NCI-H510A (cell line): ENCODE measurements around the gene IL1B.

Source experiments
- DNase-seq: peaks from one replicate; lab custom pipeline; 2025; lab: John Stamatoyannopoulos, UW

IL1B gene

DNA sequence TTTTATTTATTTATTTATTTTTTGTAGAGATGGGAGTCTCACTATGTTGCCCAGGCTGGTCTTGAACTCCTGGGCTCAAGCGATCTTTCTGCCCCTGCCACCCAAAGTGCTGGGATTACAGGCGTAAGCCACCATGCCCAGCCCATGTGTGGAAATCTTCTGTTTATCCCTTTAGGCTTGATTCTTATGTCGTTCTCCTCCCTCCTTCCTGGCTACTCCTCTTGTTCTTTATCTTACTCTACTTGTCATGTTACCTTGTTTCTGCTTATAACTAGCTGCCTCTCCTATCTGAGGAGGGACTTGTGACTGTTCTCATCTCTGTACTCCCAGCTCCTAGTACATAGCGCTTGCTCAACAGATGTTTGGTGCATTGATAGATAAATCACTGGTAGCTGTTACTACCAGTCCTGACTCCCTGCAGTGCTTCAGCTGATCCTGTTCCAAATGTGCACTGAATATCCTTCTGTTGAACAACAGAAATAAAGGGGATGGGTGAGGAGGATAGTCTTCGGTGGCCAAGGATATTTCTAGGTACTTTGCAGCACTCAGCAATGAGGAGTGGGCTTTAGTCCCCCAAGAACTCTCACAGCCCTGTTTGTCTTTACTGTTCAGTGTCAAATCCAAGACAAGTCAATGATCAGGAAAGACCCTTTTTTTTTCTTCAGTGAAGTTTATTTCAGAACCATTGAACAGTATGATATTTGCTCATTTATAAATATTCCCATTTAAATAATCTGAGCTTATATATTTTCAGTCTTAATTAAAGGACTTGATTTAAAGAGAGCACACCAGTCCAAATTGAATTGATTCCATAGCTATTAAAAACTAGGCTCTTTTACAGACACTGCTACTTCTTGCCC lies 7.2 kb downstream of the IL1B start:
- DNase-seq, result no peak

DNA sequence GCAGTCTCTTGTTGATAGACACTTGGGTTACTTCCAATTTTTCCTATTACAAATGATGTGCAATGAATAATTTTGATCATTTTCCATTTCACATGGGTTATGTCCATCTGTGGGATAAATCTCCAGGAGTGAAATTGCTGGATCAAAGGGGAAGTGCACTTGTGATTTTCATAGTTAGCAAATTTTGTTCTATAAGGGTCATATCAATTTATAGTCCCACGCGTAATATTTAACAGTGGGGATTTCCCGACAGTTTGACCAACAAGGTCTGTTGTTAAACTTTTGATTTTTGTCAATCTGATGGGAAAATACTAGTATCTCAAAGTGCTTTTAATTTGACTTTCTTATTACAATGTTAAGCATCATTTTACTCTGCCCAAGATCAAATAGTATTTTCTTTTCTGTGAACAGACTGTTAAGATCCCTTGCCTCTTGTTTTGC lies 8.3 kb downstream of the IL1B start:
- DNase-seq, result no peak

DNA sequence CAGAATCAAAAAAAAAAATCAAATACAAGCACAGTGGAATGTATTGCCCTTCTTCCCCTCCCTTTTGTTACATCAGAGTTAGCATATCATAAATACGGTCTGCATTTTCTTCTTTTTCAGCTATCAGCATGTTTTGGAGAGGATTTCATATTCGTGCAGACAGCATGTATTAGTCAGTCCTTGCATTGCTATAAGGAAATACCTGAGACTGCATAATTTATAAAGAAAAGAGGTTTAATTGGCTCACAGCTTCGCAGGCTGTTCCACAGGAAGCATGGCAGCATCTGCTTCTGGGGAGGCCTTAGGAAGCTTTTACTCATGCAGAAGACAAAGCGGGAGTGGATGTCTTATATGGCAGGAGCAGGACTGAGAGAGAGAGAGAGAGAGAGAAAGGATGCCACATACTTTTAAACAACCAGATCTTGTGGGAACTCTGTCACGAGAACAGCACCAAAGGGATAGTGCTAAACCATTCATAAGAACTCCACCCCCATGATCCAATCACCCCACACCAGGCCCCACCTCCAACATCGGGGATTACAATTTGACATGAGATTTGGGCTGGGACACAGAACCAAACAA lies 8.9 kb downstream of the IL1B start:
- DNase-seq, result no peak

DNA sequence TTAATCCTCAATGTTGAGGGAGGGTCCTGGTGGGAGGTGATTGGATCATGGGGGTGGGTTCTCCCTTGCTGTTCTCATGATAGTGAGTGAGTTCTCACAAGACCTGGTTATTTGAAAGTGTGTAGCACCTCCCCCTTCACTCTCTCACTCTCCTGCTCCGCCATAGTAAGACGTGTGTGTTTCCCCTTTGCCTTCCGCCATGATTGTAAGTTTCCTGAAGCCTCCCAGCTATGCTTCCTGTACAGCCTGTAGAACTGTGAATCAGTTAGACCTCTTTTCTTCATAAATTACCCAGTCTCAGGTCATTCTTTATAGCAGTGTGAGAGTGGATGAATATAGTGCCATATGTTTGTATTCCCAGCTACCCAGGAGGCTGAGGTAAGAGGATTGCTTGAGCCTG lies 9.6 kb downstream of the IL1B start:
- no peak for DNase-seq

DNA sequence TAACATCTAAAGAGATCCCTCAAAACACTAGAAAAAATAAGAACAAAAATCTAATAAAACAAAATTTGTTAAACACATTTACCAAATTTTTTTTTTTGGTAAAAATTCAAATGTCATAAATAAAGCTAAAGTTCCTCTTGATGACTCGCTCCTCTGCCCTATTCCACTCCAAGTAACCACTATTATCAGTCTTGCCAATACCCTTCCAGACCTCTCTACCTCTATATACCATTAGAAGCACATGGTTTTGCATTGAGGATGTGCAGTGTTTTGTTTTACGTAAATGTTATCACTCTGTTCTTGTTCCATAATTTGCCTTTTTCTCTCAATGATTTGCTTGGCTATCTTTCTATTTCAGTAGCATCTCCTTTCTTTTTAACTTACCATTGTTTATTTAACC lies 10.9 kb downstream of the IL1B start:
- no peak for DNase-seq

DNA sequence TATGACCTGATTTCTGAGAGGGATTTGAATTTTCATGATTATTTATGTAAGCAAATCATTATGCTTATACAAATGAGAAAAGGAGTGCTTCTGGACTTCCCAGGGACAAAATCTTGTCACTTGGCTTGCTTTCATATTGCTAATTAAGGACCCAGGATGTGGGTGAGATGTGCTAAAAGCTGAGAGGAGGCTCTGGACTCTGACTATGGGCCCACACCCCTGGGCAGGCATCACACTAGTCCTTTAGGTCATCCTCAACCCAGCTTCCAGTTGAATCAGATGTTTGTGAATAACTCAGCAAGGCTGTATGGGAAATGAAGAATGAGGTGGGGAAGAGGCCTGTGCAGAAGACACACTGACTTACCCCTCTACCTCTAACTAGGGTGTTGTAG lies 11.9 kb downstream of the IL1B start:
- DNase-seq, result no peak

DNA sequence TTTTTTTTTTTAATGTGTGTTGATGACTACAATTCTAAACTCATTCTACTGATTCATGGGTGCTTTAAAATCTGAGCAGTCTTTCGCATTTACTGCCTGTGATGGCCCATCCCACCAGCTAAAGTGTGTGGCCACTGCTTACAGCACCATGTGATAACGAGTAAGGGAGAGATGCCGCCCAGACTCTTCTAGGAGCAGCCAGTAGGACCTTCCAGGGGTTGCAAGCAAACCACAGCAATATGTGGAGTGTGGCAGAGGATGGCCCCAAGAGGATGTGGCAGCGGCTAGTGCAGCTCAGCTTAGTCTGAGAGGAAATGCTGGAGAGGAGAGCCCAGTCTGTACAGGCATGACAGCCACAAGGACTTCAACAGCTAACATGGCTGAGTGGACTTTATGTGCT lies 14.9 kb downstream of the IL1B start:
- no peak for DNase-seq

DNA sequence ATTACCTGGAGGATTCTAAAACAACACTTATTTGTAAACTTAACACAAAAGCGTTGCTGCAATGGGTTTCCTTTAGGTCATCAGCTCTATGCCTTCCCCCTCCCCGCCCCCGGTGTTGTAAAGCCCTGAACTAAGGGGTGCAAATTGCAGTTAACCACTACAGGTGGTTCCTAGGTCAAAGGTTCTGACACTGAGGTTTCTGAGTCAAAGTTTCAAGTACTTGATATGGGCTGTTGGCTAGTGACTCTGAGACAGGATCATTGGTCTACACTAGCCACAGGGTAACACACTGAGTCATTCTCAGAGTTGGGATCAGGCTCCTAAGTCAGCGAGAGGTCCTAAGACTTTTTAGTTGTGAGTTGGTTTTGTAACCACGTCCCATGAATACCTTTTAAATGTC lies 15.4 kb downstream of the IL1B start:
- DNase-seq, result no peak

DNA sequence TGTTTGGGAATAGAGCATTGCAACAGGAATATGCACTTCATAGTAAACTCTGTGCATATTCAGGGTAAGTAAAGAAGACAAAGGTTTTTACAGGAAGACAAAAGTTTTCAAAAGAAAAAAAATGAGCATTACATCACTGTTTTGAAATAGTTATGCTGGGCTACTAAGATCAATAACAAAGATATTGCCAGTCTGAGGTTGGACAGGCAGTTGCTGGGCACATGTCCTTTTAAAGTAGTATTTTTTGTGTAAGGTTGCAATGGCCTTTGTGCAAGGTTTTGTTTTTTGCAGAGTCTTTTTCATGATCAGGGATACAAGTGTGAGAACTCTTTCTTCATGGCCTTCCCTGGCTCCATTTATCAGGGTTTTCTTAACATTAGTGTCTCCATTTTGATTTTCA lies 16.2 kb downstream of the IL1B start:
- no peak for DNase-seq

DNA sequence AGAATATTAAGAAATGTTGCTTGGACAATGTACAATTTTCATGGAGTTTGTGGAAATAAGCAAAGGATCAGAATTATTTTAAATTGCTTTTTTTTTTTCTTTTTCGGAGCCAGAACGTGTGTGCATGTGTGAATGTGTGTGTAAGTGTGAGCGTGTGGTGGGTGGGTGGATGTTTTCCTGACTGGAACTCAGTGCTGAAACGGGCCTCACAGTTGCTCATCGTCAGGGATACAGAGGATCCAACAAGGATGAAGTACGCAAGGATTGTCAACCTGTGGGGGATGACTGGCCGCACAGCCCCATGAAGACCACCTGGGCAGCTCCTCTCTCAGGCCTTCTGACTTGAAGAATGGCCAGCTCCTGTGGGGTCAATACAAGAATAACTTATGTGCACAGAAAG lies 17.5 kb downstream of the IL1B start:
- DNase-seq, result no peak

DNA sequence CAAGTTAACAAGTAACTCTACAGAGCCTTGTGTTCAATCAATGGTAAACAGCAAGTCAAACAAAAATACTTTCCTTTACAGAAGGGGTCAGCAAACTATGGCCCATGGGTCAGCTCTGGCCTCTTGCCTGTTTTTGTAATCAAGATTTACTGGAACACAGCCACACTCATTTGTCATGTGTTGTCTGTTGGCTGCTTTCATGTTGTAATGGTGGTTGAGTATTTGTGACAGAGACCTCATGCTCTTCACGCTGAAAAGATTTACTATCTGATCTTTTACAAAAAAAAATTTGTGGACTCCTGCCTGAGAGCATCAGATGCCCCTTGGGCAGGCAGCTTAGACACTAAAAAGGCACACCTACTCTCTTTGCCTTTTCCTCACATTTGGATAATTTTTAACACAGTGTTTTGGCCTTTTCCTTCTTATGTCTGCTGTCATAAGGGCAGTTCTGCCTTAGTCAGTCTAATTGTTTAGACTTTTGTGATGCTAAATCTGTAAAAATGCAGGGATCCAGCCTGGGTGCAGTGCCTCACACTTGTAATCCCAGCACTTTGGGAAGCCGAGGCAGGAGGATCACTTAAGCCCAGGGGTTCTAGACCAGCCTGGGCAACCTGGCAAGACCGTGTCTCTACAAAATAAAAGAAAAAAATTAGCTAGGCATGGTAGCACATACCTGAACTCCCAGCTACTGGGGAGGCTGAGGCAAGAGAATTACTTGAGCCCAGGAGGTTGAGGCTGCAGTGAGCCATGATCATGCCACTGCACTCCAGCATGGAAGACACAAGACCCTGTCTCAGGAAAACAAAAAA lies 18.3 kb downstream of the IL1B start:
- no peak for DNase-seq

DNA sequence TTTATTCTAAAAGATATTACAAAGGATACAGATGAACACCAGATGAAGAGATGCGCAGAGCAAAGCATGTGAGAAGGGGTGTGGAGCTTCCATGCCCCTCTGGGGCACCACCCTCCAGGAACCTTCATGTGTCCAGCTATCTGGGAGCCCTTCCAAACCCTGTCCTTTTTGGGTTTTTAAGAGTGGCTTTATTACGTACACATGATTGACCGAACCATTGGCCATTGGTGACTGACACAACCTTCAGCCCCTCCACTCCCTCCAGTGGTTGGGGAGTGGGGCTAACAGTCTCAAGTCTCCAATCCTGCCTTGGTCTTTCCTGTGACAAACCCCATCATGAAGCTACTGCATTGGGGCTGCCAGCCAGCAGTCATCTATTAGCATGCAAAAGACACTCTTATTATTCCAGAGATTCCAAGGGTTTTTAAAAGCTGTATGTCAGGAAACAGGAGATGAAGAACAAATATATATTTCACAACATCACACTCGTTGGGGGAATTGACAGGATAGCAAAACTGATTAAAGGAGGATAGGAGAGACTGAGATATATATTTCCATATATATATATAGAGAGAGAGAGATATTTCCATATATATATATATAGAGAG lies 19.4 kb downstream of the IL1B start:
- no peak for DNase-seq

DNA sequence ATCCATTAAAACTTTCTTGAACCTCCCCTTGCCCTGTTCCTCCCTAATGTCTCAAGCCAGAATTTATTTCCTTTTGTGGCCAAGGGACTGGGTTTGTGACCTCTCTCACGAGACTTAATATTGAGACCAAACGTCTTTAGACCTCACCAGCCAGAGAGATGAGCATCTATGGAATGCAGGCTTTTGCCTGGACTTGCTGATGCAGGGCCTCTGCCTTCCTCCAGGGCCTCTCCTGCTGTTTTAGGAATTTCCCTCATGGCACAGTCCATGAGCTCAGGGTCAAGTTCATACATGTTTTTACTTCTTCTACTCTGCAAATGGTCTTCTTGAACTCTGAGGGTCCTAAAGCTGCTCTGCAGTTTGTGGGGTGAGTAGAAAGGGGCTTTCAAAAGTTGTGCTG lies 22.3 kb downstream of the IL1B start:
- DNase-seq, result no peak

DNA sequence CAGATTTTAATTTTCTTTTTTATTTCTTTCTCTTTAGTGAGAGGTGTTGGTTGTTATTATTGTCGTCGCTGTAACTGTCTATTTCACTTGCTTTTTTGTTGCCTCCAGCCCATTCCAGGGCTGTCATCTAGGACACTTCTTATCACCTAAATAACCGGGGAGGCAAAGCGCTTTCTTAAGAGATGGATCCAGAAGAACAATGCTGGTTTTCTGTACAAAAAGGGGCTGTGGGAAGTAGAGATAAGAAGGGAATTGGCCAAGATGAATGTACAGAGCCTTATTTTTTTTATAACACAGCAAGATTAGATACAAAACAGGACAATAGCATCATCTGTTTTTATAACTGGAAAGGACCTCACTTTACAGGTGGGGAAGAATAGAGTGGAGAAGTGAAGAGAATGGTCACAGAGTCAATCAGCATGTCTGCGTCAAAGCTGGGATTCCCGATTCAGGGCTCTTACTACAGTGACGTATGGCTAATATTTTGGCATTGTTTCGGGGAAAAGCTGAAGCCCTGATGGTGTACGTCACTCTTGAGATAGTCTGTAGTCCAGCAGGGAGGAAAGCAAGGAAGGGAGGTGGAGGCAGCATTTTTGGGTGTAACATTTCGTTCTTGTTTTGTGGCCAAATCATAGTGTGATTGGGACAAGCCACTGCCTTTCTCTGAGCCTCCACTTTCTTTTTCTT lies 23.2 kb downstream of the IL1B start:
- DNase-seq, result no peak

DNA sequence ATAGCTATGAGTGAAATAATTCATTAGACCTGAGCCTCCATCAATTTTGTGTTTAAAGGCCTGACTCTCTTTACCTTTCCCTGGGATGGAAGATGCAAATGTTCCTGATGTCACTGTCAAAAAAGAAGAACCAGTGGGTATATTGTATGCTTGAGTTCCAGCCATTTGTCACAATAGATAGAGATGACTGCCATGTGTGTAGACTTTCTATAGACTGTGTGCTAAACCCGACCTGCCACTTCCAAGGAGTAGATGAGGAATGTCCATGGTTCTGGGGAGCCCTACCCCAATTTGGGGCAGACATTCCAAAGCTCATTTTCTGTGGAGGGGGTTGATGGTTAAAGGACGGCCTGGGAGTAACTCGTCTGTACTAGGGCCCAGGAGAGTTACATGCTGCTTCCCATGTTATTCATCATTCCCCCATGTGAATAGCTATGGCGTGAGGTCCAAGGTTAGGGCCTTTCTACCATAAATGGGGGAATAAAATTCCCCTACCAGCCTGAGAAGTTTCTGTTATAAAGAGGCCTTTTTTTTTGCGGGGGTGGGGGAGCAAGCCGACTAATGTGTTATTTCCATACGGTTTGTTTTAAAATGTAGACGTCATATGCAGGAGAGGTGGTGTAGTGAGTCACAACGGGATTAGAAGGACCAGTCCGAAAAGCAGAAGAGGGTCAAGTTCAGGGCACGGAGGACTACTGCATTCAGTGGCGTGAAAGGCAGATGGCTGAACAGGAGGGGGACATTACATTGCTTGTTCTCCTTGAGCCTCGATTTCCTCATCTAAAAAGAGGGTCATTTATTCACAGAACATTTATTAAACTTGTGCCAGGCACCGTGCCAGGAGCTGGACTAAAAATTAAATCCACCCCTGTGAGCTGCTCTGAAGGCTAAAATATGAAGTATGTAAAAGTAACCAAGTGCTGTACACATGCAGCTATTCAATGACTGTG lies 24.0 kb downstream of the IL1B start:
- DNase-seq, result no peak

DNA sequence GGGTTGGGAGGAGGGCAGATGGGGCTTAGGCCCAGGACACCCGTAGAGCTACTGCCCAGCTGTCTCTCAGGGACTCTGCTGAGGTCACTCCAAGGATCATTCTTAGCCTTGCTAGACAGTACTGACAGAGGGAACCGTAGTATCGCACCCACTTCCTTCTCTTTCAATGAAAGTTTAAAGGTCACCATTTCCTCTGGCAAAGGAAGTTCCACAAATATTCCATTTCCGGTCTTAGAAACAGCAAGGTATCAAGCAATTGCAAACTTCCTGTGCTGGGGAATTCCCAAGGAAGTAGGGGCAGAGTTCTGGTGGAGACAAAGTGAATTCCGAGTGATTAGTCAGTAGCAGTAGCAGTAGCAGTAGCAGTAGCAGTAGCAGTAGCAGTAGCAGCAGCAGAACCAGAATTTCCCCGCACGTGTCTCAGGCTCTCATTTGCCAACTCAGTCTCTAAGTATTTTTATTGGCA lies 24.7 kb downstream of the IL1B start:
- DNase-seq, result no peak

DNA sequence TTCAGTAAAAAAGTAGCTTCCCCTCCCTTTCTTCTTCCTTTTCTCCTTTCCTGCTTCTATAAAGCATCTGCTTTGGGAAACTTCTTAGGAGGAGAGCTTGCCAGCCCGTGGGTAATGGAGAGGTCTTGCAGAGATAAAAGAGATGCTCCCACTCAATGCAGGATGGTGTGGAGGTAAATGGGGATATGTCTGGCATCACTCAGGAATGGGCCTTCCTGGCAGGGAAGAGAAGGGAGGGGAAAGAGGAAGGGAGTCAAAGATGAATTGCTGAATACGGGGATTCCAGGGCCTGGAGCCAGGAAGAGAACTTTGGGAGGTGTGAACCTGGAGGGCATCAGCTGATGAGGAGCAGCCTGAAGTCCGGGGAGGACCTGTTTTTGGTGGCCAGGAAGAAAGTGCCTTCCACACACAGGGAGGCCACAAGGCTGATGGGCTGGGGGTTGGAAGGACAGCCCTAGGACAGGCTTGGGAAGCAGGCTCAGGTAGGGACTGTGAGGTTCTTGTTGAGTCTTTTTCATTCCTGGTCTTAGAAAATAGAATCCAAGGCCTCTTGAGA lies 25.2 kb downstream of the IL1B start:
- DNase-seq, result no peak

DNA sequence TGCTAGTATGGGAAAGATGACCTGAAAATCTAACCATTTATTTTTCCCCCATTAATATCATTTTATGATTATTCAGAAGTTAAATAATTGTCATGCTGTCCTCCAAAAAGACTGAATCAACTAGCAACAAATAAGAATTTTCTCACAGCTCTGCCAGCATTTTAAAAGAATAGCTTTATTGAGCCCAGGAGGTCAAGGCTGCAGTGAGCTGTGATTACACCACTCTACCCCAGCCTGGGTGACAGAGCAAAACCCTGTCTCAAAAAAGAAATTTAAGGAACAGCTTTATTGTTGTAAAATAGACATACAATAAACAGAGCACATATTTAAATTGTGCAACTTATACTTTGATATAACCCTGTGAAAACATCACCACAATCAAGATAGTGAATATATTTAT lies 27.5 kb downstream of the IL1B start:
- DNase-seq, result no peak

DNA sequence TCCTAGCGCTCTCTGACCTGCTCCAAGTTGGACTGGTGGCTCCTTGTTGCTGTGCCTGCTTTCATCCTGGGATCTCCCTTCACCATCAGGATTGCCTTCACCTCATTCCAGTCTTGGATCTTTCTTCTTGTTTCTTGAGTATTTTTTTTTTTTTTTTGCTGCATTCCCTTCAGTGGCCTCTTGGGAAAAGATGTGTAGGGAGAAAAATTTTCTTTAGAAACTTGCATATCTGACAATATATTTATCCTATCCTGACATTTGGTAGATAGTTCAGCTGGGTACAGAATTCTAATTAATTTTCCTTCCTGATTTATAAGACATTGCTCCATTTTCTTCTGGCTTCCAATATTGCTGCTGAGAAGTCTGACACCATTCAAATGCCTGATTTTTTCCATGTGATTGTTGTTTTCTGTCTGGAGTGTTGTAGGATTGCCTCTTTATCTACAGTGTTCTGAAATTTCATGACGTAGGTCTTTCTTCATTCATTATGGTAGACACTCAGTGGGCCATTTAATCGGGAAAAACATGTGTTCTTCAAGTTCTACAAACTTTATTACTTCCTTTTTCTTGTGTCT lies 29.3 kb downstream of the IL1B start:
- DNase-seq, result no peak

DNA sequence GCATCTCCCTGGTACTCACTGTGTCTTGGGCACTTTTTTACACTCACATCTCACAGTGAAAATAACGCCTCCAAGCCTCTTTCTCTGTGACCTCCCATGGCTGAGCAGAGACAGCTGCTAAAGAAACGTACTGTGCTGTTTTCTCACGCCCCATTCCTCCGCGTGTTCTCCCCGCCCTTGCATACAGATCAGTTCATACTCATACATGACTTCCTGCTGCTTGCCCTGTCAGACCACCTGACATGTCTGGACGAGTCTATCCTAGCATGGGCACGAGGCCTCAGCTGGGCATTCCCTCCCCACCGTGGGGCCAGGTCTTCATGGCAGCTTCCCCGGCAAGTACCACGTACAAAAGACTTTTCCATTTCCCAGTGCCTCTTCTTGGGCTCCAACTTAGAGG lies 31.0 kb downstream of the IL1B start:
- no peak for DNase-seq
